Measurements from ENCODE around the gene HIPK2. TPM values are rescaled to one million over a fixed set of nuclear protein-coding genes. Genes with fewer than 3 reads are reported as not detected.

The HIPK2 gene
- total and polyA plus RNA-seq, 2 experiments from 2014 or later, result 7.3 to 16.9 TPM

DNA sequence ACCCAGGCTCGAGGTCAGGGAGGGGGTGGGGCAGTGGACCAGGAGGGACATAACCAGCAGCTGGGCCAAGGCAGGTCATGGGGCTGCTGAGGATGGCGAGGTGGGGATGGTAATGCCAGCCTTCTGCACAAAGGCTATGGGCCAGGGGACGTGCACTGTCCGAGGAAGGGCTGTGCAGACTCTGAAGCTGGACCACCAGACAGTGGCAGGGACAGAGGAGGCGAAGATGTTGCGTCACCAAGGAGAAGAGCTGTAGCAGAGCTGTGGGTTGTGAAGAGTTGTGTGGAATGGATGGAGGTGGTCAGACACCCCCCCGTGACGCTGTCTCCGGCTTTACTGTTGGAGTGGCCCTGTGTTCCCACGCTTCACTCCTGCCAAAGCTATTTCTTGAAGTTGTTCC is 252.6 kb downstream of the HIPK2 start (continued):
- TF ChIP-seq ZNF331 (CRISPR knock-in tag; IDR thresholded peaks at IDR 0.05; ENCODE audit: low read depth) (no peak), NANOG (IDR thresholded peaks at IDR 0.05; ENCODE audit: borderline replicate concordance) (no peak), JUNB (IDR thresholded peaks at IDR 0.05; ENCODE audit: unreplicated experiment) (no peak), POLR2AphosphoS5 (IDR thresholded peaks at IDR 0.05; ENCODE audit: low read depth) (no peak), EZH2 (IDR thresholded peaks at IDR 0.05; ENCODE audit: low read depth, unreplicated experiment) (no peak), STAT1 (IDR thresholded peaks at IDR 0.05; ENCODE audit: unreplicated experiment) (no peak)
- TF ChIP-seq, protein P1, sequence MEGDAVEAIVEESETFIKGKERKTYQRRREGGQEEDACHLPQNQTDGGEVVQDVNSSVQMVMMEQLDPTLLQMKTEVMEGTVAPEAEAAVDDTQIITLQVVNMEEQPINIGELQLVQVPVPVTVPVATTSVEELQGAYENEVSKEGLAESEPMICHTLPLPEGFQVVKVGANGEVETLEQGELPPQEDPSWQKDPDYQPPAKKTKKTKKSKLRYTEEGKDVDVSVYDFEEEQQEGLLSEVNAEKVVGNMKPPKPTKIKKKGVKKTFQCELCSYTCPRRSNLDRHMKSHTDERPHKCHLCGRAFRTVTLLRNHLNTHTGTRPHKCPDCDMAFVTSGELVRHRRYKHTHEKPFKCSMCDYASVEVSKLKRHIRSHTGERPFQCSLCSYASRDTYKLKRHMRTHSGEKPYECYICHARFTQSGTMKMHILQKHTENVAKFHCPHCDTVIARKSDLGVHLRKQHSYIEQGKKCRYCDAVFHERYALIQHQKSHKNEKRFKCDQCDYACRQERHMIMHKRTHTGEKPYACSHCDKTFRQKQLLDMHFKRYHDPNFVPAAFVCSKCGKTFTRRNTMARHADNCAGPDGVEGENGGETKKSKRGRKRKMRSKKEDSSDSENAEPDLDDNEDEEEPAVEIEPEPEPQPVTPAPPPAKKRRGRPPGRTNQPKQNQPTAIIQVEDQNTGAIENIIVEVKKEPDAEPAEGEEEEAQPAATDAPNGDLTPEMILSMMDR (conservative IDR thresholded peaks at IDR 0.05; ENCODE audit: low read depth in 2 of 2), result no peak

DNA sequence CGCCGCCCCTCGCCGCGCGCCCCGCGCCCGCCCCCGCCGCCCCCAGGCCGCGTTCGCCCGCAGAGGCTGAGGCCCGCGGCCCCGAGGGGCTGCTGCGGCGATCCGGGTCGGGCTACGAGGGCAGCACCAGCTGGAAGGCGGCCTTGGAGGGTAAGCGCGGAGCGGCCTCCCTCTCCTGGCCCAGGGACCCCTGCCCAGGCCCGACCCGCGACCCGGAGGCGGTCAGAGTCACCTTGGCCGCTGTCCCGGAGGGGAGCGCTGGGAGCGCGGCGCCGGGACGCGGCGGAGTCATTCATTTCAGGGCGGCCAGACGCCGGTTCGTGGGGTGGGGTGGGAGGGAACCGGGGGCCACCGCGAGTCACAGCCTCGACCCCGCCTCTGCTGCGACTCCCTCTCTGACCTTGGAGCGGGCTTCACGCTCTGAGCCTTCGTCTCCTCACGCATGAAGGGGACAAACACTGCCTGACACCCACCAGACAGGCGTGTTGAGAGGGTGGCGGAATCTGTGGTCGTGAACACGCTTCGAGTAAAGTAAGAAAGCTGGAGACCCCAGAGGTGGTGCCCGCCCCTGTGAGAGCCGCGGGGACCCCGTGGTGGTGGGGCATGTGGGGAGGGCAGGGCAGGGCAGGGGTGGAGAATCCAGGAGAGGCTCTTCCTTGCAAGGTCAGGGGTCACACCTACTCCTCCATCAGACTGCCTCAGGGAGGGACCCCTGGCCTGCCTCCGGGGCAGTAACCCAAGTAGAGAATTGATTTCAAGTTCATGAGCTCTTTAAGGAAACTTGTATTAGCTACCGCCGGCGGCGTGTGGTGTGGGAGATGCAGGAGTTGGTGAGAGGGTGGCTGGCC is 253.6 kb downstream of the HIPK2 start:
- DNase-seq (ENCODE audit: low spot score) (peak; percentile 57), ATAC-seq (peak; percentile 68)
- Mint-ChIP-seq H3K36me3 (ENCODE audit: low read depth) (peaks cover 3% of the 10 kb centered on the region; the same call in 2 of the 3 replicates), H3K27ac (no peak overlapping the region), H3K4me1 (peaks cover 4% of the 10 kb centered on the region; the same call in 2 of the 3 replicates), H3K9me3 (peaks cover 3% of the 10 kb centered on the region; the same call in 1 of the 3 replicates), H3K4me3 (peak overlapping the region; percentile 61), H3K27me3 (ENCODE audit: insufficient read depth, low read depth, poor library complexity) (peaks cover 44% of the 10 kb centered on the region)
- Histone ChIP-seq H2AFZ (no peak overlapping the region), H3K27me3 (ENCODE audit: insufficient read depth) (peaks cover 42% of the 10 kb centered on the region), H3K9me2 (ENCODE audit: insufficient read depth) (no peaks in the 10 kb centered on the region), H3K4me2 (peak overlapping the region; percentile 55; the same call in 1 of the 2 replicates), H3K36me3 (ENCODE audit: insufficient read depth) (no peaks in the 10 kb centered on the region), H3K4me3 (peak overlapping the region; percentile 46), H3K79me2 (replicated peaks; ENCODE audit: insufficient read depth) (no peaks in the 10 kb centered on the region), H3K27ac (ENCODE audit: low read depth) (no peak overlapping the region), H4K20me1 (replicated peaks; ENCODE audit: insufficient read depth) (no peaks in the 10 kb centered on the region), H3F3A (replicated peaks; ENCODE audit: low read depth) (no peaks in the 10 kb centered on the region), H3K4me1 (ENCODE audit: insufficient read depth) (peaks cover 7% of the 10 kb centered on the region; the same call in 1 of the 2 replicates)
- TF ChIP-seq, protein P2, sequence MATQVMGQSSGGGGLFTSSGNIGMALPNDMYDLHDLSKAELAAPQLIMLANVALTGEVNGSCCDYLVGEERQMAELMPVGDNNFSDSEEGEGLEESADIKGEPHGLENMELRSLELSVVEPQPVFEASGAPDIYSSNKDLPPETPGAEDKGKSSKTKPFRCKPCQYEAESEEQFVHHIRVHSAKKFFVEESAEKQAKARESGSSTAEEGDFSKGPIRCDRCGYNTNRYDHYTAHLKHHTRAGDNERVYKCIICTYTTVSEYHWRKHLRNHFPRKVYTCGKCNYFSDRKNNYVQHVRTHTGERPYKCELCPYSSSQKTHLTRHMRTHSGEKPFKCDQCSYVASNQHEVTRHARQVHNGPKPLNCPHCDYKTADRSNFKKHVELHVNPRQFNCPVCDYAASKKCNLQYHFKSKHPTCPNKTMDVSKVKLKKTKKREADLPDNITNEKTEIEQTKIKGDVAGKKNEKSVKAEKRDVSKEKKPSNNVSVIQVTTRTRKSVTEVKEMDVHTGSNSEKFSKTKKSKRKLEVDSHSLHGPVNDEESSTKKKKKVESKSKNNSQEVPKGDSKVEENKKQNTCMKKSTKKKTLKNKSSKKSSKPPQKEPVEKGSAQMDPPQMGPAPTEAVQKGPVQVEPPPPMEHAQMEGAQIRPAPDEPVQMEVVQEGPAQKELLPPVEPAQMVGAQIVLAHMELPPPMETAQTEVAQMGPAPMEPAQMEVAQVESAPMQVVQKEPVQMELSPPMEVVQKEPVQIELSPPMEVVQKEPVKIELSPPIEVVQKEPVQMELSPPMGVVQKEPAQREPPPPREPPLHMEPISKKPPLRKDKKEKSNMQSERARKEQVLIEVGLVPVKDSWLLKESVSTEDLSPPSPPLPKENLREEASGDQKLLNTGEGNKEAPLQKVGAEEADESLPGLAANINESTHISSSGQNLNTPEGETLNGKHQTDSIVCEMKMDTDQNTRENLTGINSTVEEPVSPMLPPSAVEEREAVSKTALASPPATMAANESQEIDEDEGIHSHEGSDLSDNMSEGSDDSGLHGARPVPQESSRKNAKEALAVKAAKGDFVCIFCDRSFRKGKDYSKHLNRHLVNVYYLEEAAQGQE (IDR thresholded peaks at IDR 0.05; ENCODE audit: unreplicated experiment), result no peak
- TF ChIP-seq EZH2phosphoT487 (IDR thresholded peaks at IDR 0.05; ENCODE audit: unreplicated experiment) (no peak), ZNF331 (CRISPR knock-in tag; IDR thresholded peaks at IDR 0.05; ENCODE audit: low read depth) (no peak), NANOG (IDR thresholded peaks at IDR 0.05; ENCODE audit: borderline replicate concordance) (no peak)

Measured in GM23338 (cell line).